Measurements from ENCODE around the gene DEFB123.

- no peak for TF ChIP-seq CTCF (conservative IDR thresholded peaks at IDR 0.05; ENCODE audit: low read length)
- TF ChIP-seq EZH2phosphoT487 (IDR thresholded peaks at IDR 0.05; ENCODE audit: borderline replicate concordance), result no peak
Observed at GRCh38 chr20:31414381-31414780, 26.1 kb upstream of the DEFB123 start.
